Calu3 (cell line): ENCODE data around the gene RNU11. TPM values are rescaled to one million over a fixed set of nuclear protein-coding genes. Genes with fewer than 3 reads are reported as not detected.

Source experiments
- BruUV-seq: library from RNA; stranded (reverse); fragments of 400-500 nt; replicated peaks from 2 replicates; lab custom pipeline; 2021; lab: Mats Ljungman, UMichigan
- CTCF ChIA-PET: fragments of 300-600 bp; sonication (Branson Sonifier 250); formaldehyde crosslinking; loops from one replicate; lab custom pipeline; 2022; ENCODE audit warnings: antibody characterized with exemption; lab: Charles Lee
- DNase-seq: peaks from one replicate; pipeline ENCODE4 v3.0.0; 2022
- H3K27ac Mint-ChIP-seq: one replicate; pipeline ENCODE4 v1.8.0; 2022; ENCODE audit warnings: mixed read lengths; ENCODE audit not compliant: unreplicated experiment
- H3K27me3 Mint-ChIP-seq: one replicate; pipeline ENCODE4 v1.8.0; 2022; ENCODE audit warnings: mixed read lengths; ENCODE audit not compliant: unreplicated experiment
- H3K36me3 Mint-ChIP-seq: one replicate; pipeline ENCODE4 v1.8.0; 2022; ENCODE audit warnings: mild to moderate bottlenecking, moderate library complexity, mixed read lengths; ENCODE audit not compliant: insufficient read depth, unreplicated experiment
- H3K4me1 Mint-ChIP-seq: one replicate; pipeline ENCODE4 v1.8.0; 2022; ENCODE audit warnings: mild to moderate bottlenecking, low read depth, mixed read lengths; ENCODE audit not compliant: unreplicated experiment
- H3K4me3 Mint-ChIP-seq: one replicate; pipeline ENCODE4 v1.8.0; 2022; ENCODE audit warnings: mild to moderate bottlenecking, low read depth, moderate library complexity, mixed read lengths; ENCODE audit not compliant: unreplicated experiment
- H3K9me3 Mint-ChIP-seq: one replicate; pipeline ENCODE4 v1.8.0; 2022; ENCODE audit warnings: low read depth, mixed read lengths; ENCODE audit not compliant: unreplicated experiment
- CTCF ChIP-seq: fragments of 200-600 bp; IDR thresholded peaks from one replicate; pipeline ENCODE4 v1.8.0; 2022; ENCODE audit warnings: antibody characterized with exemption; ENCODE audit not compliant: unreplicated experiment
- intact Hi-C: fragments of 100-400 bp; cut with micrococcal nuclease; formaldehyde crosslinking; loops from one replicate; pipeline ENCODE4 v1.10.0; 2022; ENCODE audit not compliant: unreplicated experiment
- total RNA-seq: library from RNA; stranded (reverse); gene quantifications from 2 replicates; pipeline ENCODE4 v1.2.3, GENCODE V29; 2022

Gene RNU11
- total RNA-seq, 1 experiment from 2014 or later: not detected

- Mint-ChIP-seq H3K4me1 (no peaks in the 10 kb centered on the region), H3K4me3 (no peak overlapping the region), H3K27me3 (no peaks in the 10 kb centered on the region), H3K9me3 (no peaks in the 10 kb centered on the region), H3K27ac (no peak overlapping the region), H3K36me3 (peaks cover 5% of the 10 kb centered on the region)
- CTCF ChIA-PET: no interaction called here
- intact Hi-C loops: no loop called here
- TF ChIP-seq CTCF: no peak
- no peak for DNase-seq
- BruUV-seq: no TSS peak
These were observed 15.8 kb upstream of the RNU11 start for GRCh38 chr1:28632560-28632959.

GRCh38 chr1:28640766-28641165, 7.6 kb upstream of the RNU11 start:
- peaks cover 26% of the 10 kb centered on the region for H3K4me1 Mint-ChIP-seq
- intact Hi-C loops: no loop called here
- CTCF ChIA-PET: interaction anchor here (0.6 to 1.2 kb wide), 4 partner anchors 96 to 319 kb away, joined by 3 to 11 read pairs (median 6); partner anchors contain the start of gene YTHDF2
- H3K9me3 Mint-ChIP-seq: no peaks in the 10 kb centered on the region
- H3K27ac Mint-ChIP-seq: no peak overlapping the region
- BruUV-seq: no TSS peak
- peak; percentile 18 for TF ChIP-seq CTCF
- H3K36me3 Mint-ChIP-seq: peaks cover 28% of the 10 kb centered on the region
- H3K27me3 Mint-ChIP-seq: no peaks in the 10 kb centered on the region
- H3K4me3 Mint-ChIP-seq: peak overlapping the region; percentile 96
- DNase-seq: peak; percentile 43

- no peak for TF ChIP-seq CTCF
- intact Hi-C loops: loop anchor here (2.0 kb wide), 1 partner anchor 235 kb away; no protein-coding TSS in a partner anchor
- peak; percentile 18 for DNase-seq
- no peaks in the 10 kb centered on the region for H3K27me3 Mint-ChIP-seq
- TSS peak; percentile 40 for BruUV-seq
- peak overlapping the region; percentile 96 for H3K4me3 Mint-ChIP-seq
- peak overlapping the region; percentile 87 for H3K27ac Mint-ChIP-seq
- peaks cover 26% of the 10 kb centered on the region for H3K4me1 Mint-ChIP-seq
- H3K36me3 Mint-ChIP-seq: peaks cover 28% of the 10 kb centered on the region
- CTCF ChIA-PET: interaction anchor here (0.5 to 1.3 kb wide), 11 partner anchors 8 to 272 kb away, joined by 3 to 9 read pairs (median 3); partner anchors contain the start of genes GMEB1 and YTHDF2
- H3K9me3 Mint-ChIP-seq: no peaks in the 10 kb centered on the region
These were observed 6.1 kb upstream of the RNU11 start for GRCh38 chr1:28642056-28642846.

- Mint-ChIP-seq H3K4me1 (peaks cover 29% of the 10 kb centered on the region), H3K4me3 (peak within 1 kb of the TSS; percentile 96), H3K36me3 (peaks cover 32% of the 10 kb centered on the region), H3K27ac (peak within 1 kb of the TSS; percentile 87), H3K27me3 (no peaks in the 10 kb centered on the region), H3K9me3 (no peaks in the 10 kb centered on the region)
- CTCF ChIA-PET: interaction anchor here (0.5 to 1.0 kb wide), 22 partner anchors 9 to 1796 kb away, joined by 3 to 12 read pairs (median 4); partner anchors contain the start of genes GMEB1 and YTHDF2
- peak; percentile 90 for DNase-seq
- intact Hi-C loops: loop anchor here (2.0 kb wide), 1 partner anchor 234 kb away; no protein-coding TSS in a partner anchor
- BruUV-seq: TSS peak; percentile 96
- TF ChIP-seq CTCF: peak; percentile 31
These were observed 5.4 kb upstream of the RNU11 start, which contains the start of gene TAF12 for GRCh38 chr1:28642847-28643635. Gene TAF12, minus strand, starts transcription at chr1:28643067. Its CDS starts 20,986 bp downstream, at chr1:28622081.
